HepG2 (cell line): Measurements from ENCODE around the gene BSG. TPM values are rescaled to one million over a fixed set of nuclear protein-coding genes. Genes with fewer than 3 reads are reported as not detected.

Experiments used
- ETV5 ChIP-seq: IDR thresholded peaks from 2 replicates; pipeline ENCODE4 v1.6.1; 2018; ENCODE audit warnings: missing biosample characterization, missing genetic modification reagents, inconsistent platforms, borderline replicate concordance
- HIC2 ChIP-seq: sonication (generic); formaldehyde crosslinking; IDR thresholded peaks from 2 replicates; pipeline ENCODE4 v1.9.0; 2022; ENCODE audit warnings: low read depth, missing genetic modification reagents
- JUNB ChIP-seq: sonication (generic); formaldehyde crosslinking; IDR thresholded peaks from 2 replicates; pipeline ENCODE4 v1.8.0; 2022; ENCODE audit warnings: missing genetic modification reagents, mild to moderate bottlenecking, borderline replicate concordance
- KMT2A ChIP-seq: sonication (generic); formaldehyde crosslinking; IDR thresholded peaks from 2 replicates; pipeline ENCODE4 v1.4.0; 2020; ENCODE audit warnings: missing genetic modification reagents
- MAFF ChIP-seq: IDR thresholded peaks from 2 replicates; pipeline ENCODE4 v1.6.1; 2011; ENCODE audit warnings: low read depth, low read length, improper control_type of control experiment
- MAFG ChIP-seq: sonication (generic); formaldehyde crosslinking; IDR thresholded peaks from 2 replicates; pipeline ENCODE4 v1.5.1; 2020; ENCODE audit warnings: mild to moderate bottlenecking, missing genetic modification reagents
- MIER3 ChIP-seq: IDR thresholded peaks from 2 replicates; pipeline ENCODE4 v1.6.1; 2016; ENCODE audit warnings: missing compliant biosample characterization, borderline replicate concordance
- RFX1 ChIP-seq: fragments of 450-650 bp; IDR thresholded peaks from 2 replicates; pipeline ENCODE4 v1.6.1; 2017
- RNF219 ChIP-seq: sonication (generic); formaldehyde crosslinking; IDR thresholded peaks from 2 replicates; pipeline ENCODE4 v1.5.0; 2020; ENCODE audit warnings: mild to moderate bottlenecking, missing genetic modification reagents
- RXRA ChIP-seq: sonication (generic); formaldehyde crosslinking; IDR thresholded peaks from 2 replicates; pipeline ENCODE4 v1.5.1; 2020; ENCODE audit warnings: missing genetic modification reagents
- SETDB1 ChIP-seq: sonication (generic); formaldehyde crosslinking; IDR thresholded peaks from 2 replicates; pipeline ENCODE4 v1.5.1; 2020; ENCODE audit warnings: missing genetic modification reagents, mild to moderate bottlenecking, borderline replicate concordance
- SIN3B ChIP-seq: fragments of 150-350 bp; IDR thresholded peaks from 2 replicates; pipeline ENCODE4 v1.6.1; 2014; ENCODE audit warnings: low read length
- TEAD3 ChIP-seq: optimal IDR thresholded peaks from 2 replicates; pipeline ENCODE3; 2016; ENCODE audit warnings: borderline replicate concordance
- ZBTB37 ChIP-seq: sonication (generic); formaldehyde crosslinking; IDR thresholded peaks from 2 replicates; pipeline ENCODE4 v1.4.0; 2020; ENCODE audit warnings: mild to moderate bottlenecking, missing genetic modification reagents
- ZFX ChIP-seq: sonication (generic); formaldehyde crosslinking; IDR thresholded peaks from 2 replicates; pipeline ENCODE4 v1.4.0; 2020; ENCODE audit warnings: mild to moderate bottlenecking, low read depth, missing genetic modification reagents, moderate library complexity
- ZNF646 ChIP-seq: sonication (generic); formaldehyde crosslinking; IDR thresholded peaks from 2 replicates; pipeline ENCODE4 v1.9.0; 2021; ENCODE audit warnings: mild to moderate bottlenecking, missing genetic modification reagents
- ZNF776 ChIP-seq: sonication (generic); formaldehyde crosslinking; IDR thresholded peaks from 2 replicates; pipeline ENCODE4 v1.4.0; 2020; ENCODE audit warnings: mild to moderate bottlenecking, missing genetic modification reagents
- polyA plus RNA-seq, 8 experiments: library from polyadenylated mRNA; depleted of rRNA in 3 of 8; stranded (reverse) in 7 of 8; unstranded in 1 of 8; fragments of >200 nt; fragmentation: Illumina TruSeq in 4 of 8; extraction: Trizol in 4 of 8; gene quantifications; 2 replicates each; pipeline versions ENCODE4 v1.2.1 to v1.2.3, GENCODE V29; 2011 to 2016; ENCODE audit warnings: low read depth in 4 of 8, missing spikeins in 1 of 8, mixed read lengths in 1 of 8; ENCODE audit not compliant: insufficient read depth in 1 of 8
- total RNA-seq, 5 experiments: library from RNA; depleted of rRNA; stranded (reverse); fragments of >200 nt; fragmentation: Illumina TruSeq; extraction: Trizol; gene quantifications; 2 replicates each; pipeline ENCODE4 v1.2.3, GENCODE V29; 2016; ENCODE audit warnings: low read depth in 1 of 5

BSG gene
- total and polyA plus RNA-seq, 2 of the 13 experiments (the other 11 are each of a cell fraction or from before 2014, with no cell fraction given): 309 to 754 TPM

- TF ChIP-seq ZNF646 (CRISPR knock-in tag): no peak
- no peak for TF ChIP-seq RFX1
- peak; percentile 84; the same call in 1 of the 2 replicates for TF ChIP-seq HIC2 (CRISPR knock-in tag)
- TF ChIP-seq ZBTB37: 0 out of 2 replicates have a peak, but pooled peaks have one; percentile 13
- no peak for TF ChIP-seq JUNB (CRISPR knock-in tag)
- no peak for TF ChIP-seq SIN3B
- no peak for TF ChIP-seq RNF219 (CRISPR knock-in tag)
- TF ChIP-seq MAFF: no peak
- no peak for TF ChIP-seq KMT2A (CRISPR knock-in tag)
- TF ChIP-seq ETV5 (CRISPR knock-in tag): peak; percentile 94
- no peak for TF ChIP-seq MAFG (CRISPR knock-in tag)
- peak; percentile 29; the same call in 1 of the 2 replicates for TF ChIP-seq MIER3
- TF ChIP-seq SETDB1 (CRISPR knock-in tag): no peak
- peak; percentile 99 for TF ChIP-seq RXRA (CRISPR knock-in tag)
- TF ChIP-seq ZFX: peak; percentile 70
- TF ChIP-seq TEAD3 (CRISPR knock-in tag): no peak
- TF ChIP-seq ZNF776 (CRISPR knock-in tag): peak; percentile 74; the same call in 1 of the 2 replicates
Observed at GRCh38 chr19:524062-524674, 48.2 kb upstream of the BSG start (continued).
